ENCODE measurements around the gene UXS1. TPM values are rescaled to one million over a fixed set of nuclear protein-coding genes. Genes with fewer than 3 reads are reported as not detected.

Gene UXS1
- total and polyA plus RNA-seq, 2 experiments from 2014 or later, result 35.8 to 57.5 TPM

GRCh38 chr2:106124106-106124756 lies 69.9 kb downstream of the UXS1 start:
- no peak for DNase-seq
- Histone ChIP-seq H4K20me1 (ENCODE audit: insufficient read depth) (no peaks in the 10 kb centered on the region), H3K4me2 (ENCODE audit: unreplicated experiment) (no peak overlapping the region), H3K79me2 (ENCODE audit: insufficient read depth) (no peaks in the 10 kb centered on the region), H3K9ac (no peak overlapping the region), H2AFZ (no peak overlapping the region), H3K27me3 (replicated peaks; ENCODE audit: insufficient read depth) (no peaks in the 10 kb centered on the region), H3F3A (ENCODE audit: insufficient read depth) (no peaks in the 10 kb centered on the region), H3K4me1 (ENCODE audit: insufficient read depth) (peaks cover 5% of the 10 kb centered on the region; the same call in 1 of the 2 replicates), H3K4me3 (no peak overlapping the region), H3K9me3 (ENCODE audit: low read depth) (no peaks in the 10 kb centered on the region), H3K36me3 (ENCODE audit: low read depth) (no peaks in the 10 kb centered on the region), H3K27ac (no peak overlapping the region), H3K9me2 (ENCODE audit: insufficient read depth) (no peaks in the 10 kb centered on the region)
- WGBS, 2 experiments (ENCODE audit: low coverage in 1 of 2, low lambda C conversion rate in 2 of 2, missing lambda C conversion rate in 2 of 2), result 60 to 73% methylated on average over 3 of the region's 3 CpGs
- in situ Hi-C loops (cut with MboI), result loop anchor here (25.0 kb wide), 1 partner anchor 413 kb away; no protein-coding TSS in a partner anchor
- TF ChIP-seq EZH2phosphoT487 (IDR thresholded peaks at IDR 0.05; ENCODE audit: insufficient read depth, low read depth) (no peak), EZH2 (IDR thresholded peaks at IDR 0.05; ENCODE audit: insufficient read depth, poor library complexity, severe bottlenecking) (no peak)

GRCh38 chr2:106122157-106122556 lies 71.9 kb downstream of the UXS1 start:
- DNase-seq, result no peak
- no peak overlapping the region for H3K4me3 ChIP-seq
- H3K9ac ChIP-seq, result no peak overlapping the region
- H3K4me2 ChIP-seq (ENCODE audit: unreplicated experiment), result no peak overlapping the region
- no peaks in the 10 kb centered on the region for H3K9me3 ChIP-seq (ENCODE audit: low read depth)
- no peaks in the 10 kb centered on the region for H4K20me1 ChIP-seq (ENCODE audit: insufficient read depth)
- H3K27ac ChIP-seq, result no peak overlapping the region
- H3K36me3 ChIP-seq (ENCODE audit: low read depth), result no peaks in the 10 kb centered on the region
- no peaks in the 10 kb centered on the region for H3K79me2 ChIP-seq (ENCODE audit: insufficient read depth)
- no peaks in the 10 kb centered on the region for H3K27me3 ChIP-seq (replicated peaks; ENCODE audit: insufficient read depth)
- peaks cover 2% of the 10 kb centered on the region; the same call in 1 of the 2 replicates for H3K4me1 ChIP-seq (ENCODE audit: insufficient read depth)
- TF ChIP-seq EZH2phosphoT487 (IDR thresholded peaks at IDR 0.05; ENCODE audit: insufficient read depth, low read depth) (no peak), EZH2 (IDR thresholded peaks at IDR 0.05; ENCODE audit: insufficient read depth, poor library complexity, severe bottlenecking) (no peak)
- in situ Hi-C loops (cut with MboI), result loop anchor here (25.0 kb wide), 1 partner anchor 415 kb away; no protein-coding TSS in a partner anchor
- no peaks in the 10 kb centered on the region for H3F3A ChIP-seq (ENCODE audit: insufficient read depth)
- H2AFZ ChIP-seq, result no peak overlapping the region
- 66 to 67% methylated on average over 3 of the region's 3 CpGs for WGBS, 2 experiments (ENCODE audit: low coverage in 1 of 2, low lambda C conversion rate in 2 of 2, missing lambda C conversion rate in 2 of 2)
- no peaks in the 10 kb centered on the region for H3K9me2 ChIP-seq (ENCODE audit: insufficient read depth)

GRCh38 chr2:106120432-106120831 lies 73.7 kb downstream of the UXS1 start:
- 98 to 99% methylated on average over 6 of the region's 6 CpGs for WGBS, 2 experiments (ENCODE audit: low coverage in 1 of 2, low lambda C conversion rate in 2 of 2, missing lambda C conversion rate in 2 of 2)
- Histone ChIP-seq H3K4me1 (ENCODE audit: insufficient read depth) (0 out of 2 replicates have a peak, but pooled peaks cover 2% of the 10 kb centered on the region), H3K36me3 (ENCODE audit: low read depth) (no peaks in the 10 kb centered on the region), H3K79me2 (ENCODE audit: insufficient read depth) (no peaks in the 10 kb centered on the region), H3K27me3 (replicated peaks; ENCODE audit: insufficient read depth) (no peaks in the 10 kb centered on the region), H3K4me2 (ENCODE audit: unreplicated experiment) (no peak overlapping the region), H3F3A (ENCODE audit: insufficient read depth) (no peaks in the 10 kb centered on the region), H3K27ac (no peak overlapping the region), H3K9me2 (ENCODE audit: insufficient read depth) (no peaks in the 10 kb centered on the region), H3K4me3 (no peak overlapping the region), H4K20me1 (ENCODE audit: insufficient read depth) (no peaks in the 10 kb centered on the region), H3K9ac (no peak overlapping the region), H2AFZ (no peak overlapping the region), H3K9me3 (ENCODE audit: low read depth) (no peaks in the 10 kb centered on the region)
- TF ChIP-seq EZH2phosphoT487 (IDR thresholded peaks at IDR 0.05; ENCODE audit: insufficient read depth, low read depth), result no peak
- TF ChIP-seq EZH2 (IDR thresholded peaks at IDR 0.05; ENCODE audit: insufficient read depth, poor library complexity, severe bottlenecking), result no peak
- in situ Hi-C loops (cut with MboI), result loop anchor here (25.0 kb wide), 1 partner anchor 417 kb away; no protein-coding TSS in a partner anchor
- DNase-seq, result no peak

- WGBS, 2 experiments (ENCODE audit: low coverage in 1 of 2, low lambda C conversion rate in 2 of 2, missing lambda C conversion rate in 2 of 2), result 90 to 93% methylated on average over 6 of the region's 6 CpGs
- Histone ChIP-seq H3K27me3 (replicated peaks; ENCODE audit: insufficient read depth) (no peaks in the 10 kb centered on the region), H3F3A (ENCODE audit: insufficient read depth) (no peaks in the 10 kb centered on the region), H3K79me2 (ENCODE audit: insufficient read depth) (no peaks in the 10 kb centered on the region), H3K9me2 (ENCODE audit: insufficient read depth) (no peaks in the 10 kb centered on the region), H3K4me1 (ENCODE audit: insufficient read depth) (peaks cover 7% of the 10 kb centered on the region; the same call in 1 of the 2 replicates), H3K4me3 (no peak overlapping the region), H4K20me1 (ENCODE audit: insufficient read depth) (no peaks in the 10 kb centered on the region), H2AFZ (no peak overlapping the region), H3K36me3 (ENCODE audit: low read depth) (no peaks in the 10 kb centered on the region), H3K9ac (no peak overlapping the region), H3K9me3 (ENCODE audit: low read depth) (no peaks in the 10 kb centered on the region), H3K4me2 (ENCODE audit: unreplicated experiment) (no peak overlapping the region), H3K27ac (no peak overlapping the region)
- in situ Hi-C loops (cut with MboI), result loop anchor here (25.0 kb wide), 1 partner anchor 418 kb away; no protein-coding TSS in a partner anchor
- no peak for DNase-seq
- TF ChIP-seq EZH2 (IDR thresholded peaks at IDR 0.05; ENCODE audit: insufficient read depth, poor library complexity, severe bottlenecking) (no peak), EZH2phosphoT487 (IDR thresholded peaks at IDR 0.05; ENCODE audit: insufficient read depth, low read depth) (no peak)
These were observed 75.0 kb downstream of the UXS1 start for GRCh38 chr2:106119074-106119473.

Measured in GM23248 (cell line).